DND-41 (cell line): Measurements from ENCODE around the gene OVAAL.

Source experiments
- EZH2 ChIP-seq: IDR thresholded peaks from 3 replicates; pipeline ENCODE4 v1.6.1; 2012; ENCODE audit warnings: borderline replicate concordance, low read depth, mild to moderate bottlenecking, moderate library complexity, low read length, inconsistent platforms; ENCODE audit not compliant: severe bottlenecking
- TF ChIP-seq, protein P1 (sequence below): IDR thresholded peaks from 2 replicates; pipeline ENCODE4 v1.5.1; 2012; ENCODE audit warnings: borderline replicate concordance, low read length, moderate library complexity, mild to moderate bottlenecking; ENCODE audit not compliant: poor library complexity, severe bottlenecking; ENCODE audit errors: extremely low read depth

DNA sequence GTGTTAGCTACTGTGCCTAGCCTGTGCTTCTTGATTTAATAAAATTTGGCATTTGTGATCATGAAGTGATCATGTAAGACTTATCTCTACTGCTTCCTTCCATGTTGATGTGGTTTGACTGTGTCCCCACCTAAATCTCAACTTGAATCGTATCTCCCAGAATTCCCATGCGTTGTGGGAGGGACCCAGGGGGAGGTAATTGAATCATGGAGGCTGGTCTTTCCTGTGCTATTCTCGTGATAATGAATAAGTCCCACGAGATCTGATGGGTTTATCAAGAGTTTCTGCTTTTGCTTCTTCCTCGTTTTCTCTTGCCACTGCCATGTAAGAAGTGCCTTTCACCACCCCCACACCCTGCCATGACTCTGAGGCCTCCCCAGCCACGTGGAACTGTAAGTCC is at the start of gene OVAAL:
- TF ChIP-seq, protein P1, sequence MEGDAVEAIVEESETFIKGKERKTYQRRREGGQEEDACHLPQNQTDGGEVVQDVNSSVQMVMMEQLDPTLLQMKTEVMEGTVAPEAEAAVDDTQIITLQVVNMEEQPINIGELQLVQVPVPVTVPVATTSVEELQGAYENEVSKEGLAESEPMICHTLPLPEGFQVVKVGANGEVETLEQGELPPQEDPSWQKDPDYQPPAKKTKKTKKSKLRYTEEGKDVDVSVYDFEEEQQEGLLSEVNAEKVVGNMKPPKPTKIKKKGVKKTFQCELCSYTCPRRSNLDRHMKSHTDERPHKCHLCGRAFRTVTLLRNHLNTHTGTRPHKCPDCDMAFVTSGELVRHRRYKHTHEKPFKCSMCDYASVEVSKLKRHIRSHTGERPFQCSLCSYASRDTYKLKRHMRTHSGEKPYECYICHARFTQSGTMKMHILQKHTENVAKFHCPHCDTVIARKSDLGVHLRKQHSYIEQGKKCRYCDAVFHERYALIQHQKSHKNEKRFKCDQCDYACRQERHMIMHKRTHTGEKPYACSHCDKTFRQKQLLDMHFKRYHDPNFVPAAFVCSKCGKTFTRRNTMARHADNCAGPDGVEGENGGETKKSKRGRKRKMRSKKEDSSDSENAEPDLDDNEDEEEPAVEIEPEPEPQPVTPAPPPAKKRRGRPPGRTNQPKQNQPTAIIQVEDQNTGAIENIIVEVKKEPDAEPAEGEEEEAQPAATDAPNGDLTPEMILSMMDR: no peak
- TF ChIP-seq EZH2: no peak
